Activated CD4-positive, alpha-beta T cell treated with anti-CD3 and anti-CD28 coated beads, Interleukin-2, amount 50 U/mL, for 16 hours (primary cell): ENCODE data around the gene C3orf20.
"Not testable (repeated sequence)": the region's sequence is repeated elsewhere in the genome, so short reads cannot be mapped to it uniquely, and the experiment has no call there.

Experiments used
- DNase-seq: peaks from one replicate; pipeline ENCODE4 v3.0.0-alpha.2; 2020

Gene C3orf20

DNA sequence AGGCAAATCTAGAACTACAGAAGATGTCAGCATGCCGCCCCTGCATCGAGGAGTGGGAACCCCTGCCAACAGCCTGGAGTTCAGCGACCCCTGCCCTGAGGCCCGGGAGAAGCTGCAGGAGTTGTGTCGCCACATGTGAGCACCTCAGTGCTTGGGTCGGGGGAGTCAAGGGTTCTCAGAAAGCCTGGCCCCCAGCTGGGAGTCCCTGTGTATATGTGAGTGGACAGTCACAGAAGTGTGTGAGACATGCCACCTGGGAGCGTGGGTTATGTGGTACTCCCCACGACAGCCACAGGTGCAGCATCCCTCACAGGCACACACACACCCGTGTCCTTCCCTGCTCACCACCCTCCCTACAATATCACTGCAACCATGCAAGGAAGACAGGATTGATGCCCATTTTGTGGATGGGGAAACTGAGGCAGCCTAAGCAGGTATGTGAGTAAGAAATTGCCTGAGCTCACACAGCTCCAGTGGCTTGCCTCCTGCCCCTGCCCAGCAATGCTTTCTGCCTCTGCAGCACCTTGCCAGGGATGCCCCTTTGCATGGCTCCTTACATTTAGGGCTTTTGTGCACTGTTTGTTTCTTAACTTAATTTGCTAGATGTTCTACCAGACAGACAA is 28.3 kb downstream of the C3orf20 start:
- DNase-seq: no peak

DNA sequence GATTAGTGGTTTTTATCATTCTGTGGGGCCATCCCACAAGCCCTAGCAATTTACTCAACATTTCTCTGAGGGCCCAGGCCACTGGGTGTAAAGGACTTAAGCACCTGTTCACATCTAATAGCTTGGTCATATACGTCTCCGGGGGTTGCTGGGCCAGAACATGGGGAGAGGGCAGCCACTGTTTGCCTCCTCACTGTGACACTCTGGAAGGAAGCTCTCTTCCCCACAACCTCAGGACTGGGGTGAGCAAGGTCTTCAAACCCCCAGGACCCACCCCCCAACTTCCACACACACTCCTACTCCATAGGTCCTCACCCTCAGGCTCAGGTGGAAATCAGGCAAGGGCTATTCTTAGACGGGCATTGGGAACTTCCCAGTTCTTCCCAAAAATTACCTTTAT is 28.9 kb downstream of the C3orf20 start:
- no peak for DNase-seq

DNA sequence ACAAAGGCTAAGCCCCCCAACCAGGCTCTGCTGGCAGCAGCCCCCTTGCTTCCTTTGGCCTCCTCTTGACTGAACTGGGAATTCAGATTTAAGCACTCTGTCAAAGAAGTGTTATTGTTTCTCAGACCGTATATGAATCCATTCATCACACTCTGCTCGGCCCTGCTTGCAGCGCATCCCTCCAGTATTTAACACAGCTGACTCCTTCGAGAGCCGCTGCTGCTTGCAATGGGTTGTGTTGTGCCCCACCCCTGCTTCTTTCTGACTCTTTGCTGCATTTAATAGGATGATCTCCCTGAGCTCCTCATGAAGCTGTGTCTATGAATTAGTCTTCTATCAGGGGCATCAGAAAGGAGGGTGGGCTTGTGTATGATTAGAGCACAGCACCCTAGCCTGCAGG is 31.2 kb downstream of the C3orf20 start:
- no peak for DNase-seq

DNA sequence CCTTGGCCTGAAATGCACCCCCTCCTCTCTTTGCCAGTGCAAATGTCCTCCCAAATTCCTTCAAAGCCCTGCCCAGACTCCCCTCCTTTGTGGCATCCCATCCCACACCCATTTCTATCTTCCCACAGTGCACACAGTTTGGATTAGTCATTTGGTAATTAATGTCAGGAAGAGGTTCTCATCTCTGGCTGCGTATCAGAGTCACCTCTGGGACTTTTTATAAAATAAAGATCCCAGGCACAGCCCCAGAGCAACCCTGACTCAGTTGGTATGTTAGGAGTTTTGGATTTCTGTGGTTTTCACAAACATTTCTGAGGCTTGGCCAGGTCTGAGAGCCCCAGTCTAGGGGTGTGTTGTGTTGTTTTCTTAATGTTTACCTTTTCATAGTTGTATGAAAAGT is 41.6 kb downstream of the C3orf20 start:
- no peak for DNase-seq

DNA sequence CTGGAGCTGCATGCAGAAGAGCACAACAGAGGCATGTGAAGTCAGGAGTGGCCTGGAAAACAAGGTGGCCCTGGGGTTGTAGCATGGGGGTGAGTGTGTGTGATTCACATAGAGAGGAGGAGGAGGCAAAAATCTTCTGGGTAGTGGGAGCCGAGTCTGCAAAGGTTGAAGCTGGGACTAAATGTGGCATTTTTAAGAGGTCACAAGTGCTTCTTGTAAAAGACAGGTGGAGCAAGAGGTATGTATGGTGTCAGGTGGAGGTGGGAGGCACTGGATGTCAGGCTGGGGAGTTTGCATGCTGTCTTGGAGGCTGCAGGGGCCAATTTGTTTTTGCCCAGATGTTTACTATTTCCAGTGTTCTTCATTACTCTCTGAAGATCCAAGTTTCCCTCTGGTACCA is 42.4 kb downstream of the C3orf20 start:
- DNase-seq: no peak

DNA sequence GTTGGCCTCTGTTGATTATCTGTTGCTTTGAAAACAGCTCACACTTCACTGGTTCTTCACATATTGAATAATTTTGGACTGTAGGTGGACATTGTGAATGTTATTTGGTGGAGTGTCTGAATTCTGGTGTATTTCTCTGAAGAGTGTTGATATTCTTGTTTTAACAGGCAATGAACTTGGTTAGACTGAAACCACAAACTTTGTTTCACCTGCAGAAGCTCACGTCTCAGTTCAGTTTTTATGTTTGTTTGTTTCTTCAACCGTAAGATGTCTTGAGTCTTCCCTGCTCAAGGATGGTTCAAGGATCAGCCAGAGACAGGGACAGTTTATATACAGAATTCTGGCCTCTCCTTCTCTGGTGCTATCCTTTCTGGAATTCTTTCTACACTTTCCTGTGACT is 43.6 kb downstream of the C3orf20 start:
- no peak for DNase-seq

DNA sequence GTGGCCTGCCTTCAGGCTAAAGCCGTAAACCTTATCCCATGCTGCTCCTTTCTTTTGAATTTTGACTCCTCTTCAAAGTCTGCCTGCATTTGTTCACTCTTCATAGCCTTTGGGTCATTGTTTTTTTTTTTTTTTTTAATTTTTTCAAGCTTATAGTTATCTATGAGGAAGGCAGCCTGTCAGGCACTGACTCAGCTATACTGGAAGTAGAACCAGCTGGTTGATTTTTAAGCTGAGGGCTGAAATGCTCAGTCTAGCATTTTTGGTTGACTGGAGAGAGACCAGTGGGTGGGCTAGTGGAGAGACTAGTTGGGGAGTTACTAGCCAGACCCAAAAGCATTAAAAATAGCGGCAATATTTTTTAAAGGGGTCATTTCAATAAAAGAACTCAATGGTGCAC is 44.1 kb downstream of the C3orf20 start:
- no peak for DNase-seq

DNA sequence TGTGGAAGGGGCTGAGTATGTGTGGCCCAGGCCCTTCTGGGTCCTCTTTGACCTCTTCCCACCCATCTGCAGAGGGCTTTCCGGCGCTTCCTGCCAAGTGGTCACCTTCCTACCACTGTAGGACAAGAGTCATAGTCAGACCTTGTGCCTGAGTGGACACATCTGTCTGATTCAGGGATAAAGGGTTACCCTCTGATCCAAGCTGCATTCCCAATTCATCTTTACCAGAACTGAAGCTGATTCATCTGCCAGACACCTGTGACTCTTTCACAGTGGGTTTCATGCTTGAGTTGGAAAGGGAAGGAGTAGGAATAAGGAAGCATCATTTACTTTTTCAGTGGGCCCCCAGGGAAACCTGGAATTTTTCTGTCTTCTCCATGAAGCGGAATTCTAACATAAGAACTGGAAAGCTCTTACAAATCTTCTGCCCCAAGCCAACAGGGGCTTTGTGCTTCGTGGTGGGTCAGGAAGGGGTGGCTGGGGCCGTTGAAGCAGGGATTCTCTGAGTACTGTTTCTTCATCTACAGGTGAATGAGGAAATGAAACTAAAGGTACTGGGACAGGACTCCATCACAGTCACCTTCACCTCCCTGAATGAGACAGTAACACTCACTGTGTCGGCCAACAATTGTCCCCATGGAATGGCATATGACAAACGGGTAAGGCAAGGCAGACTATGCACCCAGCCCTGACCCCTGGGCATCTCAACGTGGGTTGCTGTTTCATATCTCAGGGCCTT is 46.4 kb downstream of the C3orf20 start:
- no peak for DNase-seq

DNA sequence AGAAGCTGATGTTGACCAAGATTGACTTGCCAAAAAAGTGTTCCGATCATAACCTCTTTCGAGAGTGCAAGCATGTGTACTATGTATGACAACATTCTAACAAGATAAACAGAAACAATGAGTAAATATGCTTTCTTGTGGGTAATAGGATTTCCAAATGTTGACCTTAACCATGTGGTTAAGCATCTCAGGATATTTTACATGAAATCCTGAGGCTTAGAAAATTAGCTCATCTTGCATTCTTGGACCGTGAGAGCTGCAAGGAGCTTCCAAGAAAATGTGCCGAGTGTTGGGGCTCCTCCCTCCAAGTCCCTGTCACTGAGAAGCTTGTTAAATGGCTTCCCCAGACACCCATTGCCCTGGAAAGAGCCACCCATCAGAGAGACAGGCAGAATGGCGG is 50.1 kb downstream of the C3orf20 start:
- DNase-seq: no peak

DNA sequence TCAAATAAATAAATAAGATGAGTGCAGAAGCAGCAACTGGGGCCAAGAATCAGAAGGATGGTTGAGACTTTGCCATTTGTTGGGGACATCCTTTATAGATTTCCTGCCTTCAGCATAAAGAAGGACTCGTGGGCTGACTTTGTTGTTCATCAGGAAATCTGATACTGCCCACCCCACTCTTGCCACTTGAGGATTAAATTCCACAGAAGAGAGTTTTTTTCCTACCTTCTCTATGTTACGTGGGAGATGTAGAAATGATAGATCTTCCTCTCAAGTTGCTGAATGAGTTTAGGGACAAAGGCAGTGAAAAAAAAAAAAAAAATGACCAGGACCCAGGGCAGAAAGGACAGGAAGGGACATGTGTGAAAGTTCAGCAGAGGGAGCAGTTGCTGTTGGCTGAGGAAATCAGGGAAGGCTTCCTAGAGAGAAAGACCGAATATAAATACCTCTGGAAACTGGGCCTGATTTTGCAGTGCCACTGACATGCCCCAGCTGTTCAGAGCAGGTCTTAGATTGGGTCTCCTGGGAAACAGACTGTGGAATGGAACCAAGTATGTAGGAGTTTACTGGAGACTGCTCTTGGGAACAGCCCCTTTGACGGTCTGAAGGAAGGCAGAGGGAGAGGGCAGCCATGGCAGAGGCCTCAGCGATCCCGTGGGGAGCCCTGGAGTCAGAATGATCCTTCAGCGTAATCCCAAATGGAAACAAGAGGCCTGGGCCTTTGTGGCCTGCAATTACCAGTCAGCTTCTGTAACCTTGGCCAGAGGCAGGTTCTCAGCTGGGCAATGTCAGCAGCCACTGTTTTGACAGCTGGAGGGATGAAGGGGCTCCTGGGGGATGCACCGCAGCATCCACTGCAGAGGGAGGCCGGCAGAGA is 50.9 kb downstream of the C3orf20 start:
- no peak for DNase-seq

DNA sequence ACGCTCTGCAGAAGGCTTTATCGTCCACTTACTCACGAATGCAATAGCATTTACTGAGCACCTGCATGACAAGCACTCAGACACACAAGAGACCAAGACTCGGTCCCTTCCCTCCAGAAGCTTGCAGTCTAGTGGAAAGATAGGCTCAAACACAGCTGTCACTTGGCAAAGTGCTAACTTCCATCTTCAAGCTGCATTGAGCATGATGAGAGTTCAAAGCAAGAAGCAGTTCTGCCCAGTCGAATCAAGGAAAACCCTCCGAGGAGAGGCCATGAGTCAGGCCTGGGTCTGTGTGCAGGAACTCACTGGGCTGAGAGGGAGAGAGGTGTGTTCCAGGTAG is 51.5 kb downstream of the C3orf20 start:
- no peak for DNase-seq

DNA sequence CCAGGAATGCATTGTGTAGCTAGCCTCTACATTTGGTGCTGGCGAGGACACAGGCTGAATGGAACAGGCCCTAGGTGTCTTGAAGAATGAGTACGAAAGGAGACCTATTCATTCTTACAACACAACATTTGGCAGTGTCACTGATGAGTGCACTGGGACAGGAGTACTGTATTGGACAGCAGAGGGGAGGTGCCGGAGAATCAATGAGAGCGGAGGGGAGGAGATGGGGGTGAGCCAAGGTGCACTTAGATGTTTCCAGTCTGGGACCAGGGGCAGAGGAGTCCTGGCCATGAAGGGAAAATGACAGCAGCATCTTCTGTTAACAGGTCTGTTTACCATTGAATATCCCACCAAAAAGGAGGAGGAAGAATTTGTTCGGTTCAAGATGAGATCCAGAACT is 53.2 kb downstream of the C3orf20 start:
- no peak for DNase-seq

DNA sequence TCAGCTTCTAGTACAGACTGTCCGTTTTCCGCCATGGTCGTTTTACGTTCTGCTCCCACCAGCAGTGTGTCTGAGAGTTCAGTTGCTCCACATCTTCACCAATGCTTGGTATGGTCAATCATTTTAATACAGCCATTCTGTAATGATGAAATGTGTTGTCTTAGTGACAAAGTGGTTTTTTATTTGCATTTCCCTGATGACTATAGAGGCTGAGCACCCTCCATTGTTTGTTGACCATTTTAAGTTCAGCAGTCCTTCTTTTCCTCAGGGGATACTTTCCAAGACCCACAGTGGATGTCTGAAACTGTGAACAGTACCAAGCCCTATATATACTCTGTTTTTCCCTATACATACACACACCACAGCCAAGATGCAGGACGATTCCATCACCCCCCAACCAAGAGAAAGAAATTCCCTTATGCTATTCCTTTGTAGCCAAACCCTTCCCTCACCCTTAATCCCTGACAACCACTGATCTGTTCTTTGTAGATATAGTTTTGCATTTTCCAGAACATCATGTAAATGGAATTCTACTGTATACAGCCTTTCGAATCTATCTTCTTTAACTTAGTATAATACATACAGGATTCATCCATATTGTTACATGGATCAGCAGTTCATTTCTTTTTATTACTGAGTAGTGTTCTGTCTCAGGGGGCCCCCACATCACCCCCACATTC is 55.9 kb downstream of the C3orf20 start:
- DNase-seq: no peak

DNA sequence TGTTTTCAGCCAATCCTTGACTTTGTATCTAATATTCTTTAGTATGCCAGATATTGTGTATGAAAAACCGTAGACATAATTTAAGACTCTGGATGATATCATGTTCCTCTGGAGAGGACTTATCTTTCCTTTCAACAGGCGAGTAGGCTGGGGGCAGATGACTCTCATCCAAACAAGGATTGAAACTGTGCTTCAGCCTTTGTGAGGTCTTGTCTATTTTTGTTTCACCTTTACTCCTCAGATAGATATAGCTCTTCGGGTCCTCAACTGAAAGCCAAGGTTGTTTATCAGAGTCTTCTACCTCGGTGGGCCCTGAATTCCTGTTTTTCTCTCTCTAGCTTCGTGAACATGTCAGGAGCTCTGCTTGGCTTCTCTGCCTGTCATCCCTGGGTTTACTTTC is 66.0 kb downstream of the C3orf20 start:
- DNase-seq: no peak

DNA sequence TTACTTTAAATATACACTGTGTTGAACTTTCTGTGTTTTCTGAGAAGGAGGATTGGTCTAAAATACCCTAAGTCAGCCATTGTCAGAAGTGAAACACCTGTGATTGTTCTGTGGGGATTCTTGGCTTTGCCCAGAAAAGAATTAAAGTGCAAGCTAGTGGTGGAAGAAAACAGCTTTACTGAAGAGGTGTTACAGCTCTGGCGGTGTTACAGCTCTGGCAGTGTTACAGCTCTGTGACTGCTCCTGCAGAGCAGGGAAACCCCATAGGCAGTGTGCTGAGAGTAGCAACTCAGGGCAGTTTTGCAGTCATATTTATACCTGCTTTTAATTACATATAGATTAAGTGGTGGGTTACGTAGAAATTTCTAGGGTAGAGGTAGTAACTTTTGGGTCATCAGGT is 66.6 kb downstream of the C3orf20 start:
- no peak for DNase-seq

DNA sequence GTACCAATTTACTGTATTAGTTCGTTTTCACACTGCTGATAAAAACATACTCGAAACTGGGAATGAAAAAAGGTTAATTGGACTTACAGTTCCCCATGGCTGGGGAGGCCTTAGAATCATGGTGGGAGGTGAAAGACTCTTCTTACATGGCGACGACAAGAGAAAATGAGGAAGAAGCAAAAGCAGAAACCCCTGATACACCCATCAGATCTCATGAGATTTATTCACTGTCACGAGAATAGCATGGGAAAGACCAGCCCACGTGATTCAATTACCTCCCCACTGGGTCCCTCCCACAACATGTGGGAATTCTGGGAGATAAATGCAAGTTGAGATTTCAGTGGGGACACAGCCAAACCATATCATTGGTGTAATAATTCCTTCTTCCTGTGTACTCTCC is 69.6 kb downstream of the C3orf20 start:
- no peak for DNase-seq

DNA sequence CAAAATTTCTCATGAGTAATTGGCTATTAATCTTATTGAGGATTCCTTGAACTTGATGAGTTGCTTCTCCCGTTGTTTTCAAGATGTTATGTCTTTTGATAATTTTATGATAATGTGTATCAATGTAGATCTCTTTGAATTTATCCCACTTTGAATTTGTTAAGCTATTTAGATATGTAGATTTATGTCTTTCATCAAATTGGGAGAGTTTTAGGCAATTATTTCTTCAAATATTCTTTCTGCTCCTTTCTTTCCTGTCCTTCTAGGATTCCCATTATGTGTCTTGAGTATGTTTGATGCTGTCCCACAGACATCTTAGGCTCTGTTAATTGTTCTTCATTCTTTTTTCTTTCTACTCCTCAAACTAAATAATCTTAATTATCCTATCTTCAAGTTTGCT is 75.7 kb downstream of the C3orf20 start:
- DNase-seq: no peak

DNA sequence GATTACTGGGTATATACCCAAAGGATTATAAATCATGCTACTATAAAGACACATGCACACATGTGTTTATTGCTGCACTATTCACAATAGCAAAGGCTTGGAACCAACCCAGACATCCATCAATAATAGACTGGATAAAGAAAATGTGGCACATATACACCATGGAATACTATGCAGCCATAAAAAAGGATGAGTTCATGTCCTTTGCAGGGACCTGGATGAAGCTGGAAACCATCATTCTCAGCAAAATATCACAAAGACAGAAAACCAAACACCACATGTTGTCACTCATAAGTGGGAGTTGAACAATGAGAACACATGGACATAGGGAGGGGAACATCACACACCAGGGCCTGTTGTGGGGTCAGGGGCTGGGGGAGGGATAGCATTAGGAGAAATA is 78.0 kb downstream of the C3orf20 start:
- DNase-seq: not testable (repeated sequence)

DNA sequence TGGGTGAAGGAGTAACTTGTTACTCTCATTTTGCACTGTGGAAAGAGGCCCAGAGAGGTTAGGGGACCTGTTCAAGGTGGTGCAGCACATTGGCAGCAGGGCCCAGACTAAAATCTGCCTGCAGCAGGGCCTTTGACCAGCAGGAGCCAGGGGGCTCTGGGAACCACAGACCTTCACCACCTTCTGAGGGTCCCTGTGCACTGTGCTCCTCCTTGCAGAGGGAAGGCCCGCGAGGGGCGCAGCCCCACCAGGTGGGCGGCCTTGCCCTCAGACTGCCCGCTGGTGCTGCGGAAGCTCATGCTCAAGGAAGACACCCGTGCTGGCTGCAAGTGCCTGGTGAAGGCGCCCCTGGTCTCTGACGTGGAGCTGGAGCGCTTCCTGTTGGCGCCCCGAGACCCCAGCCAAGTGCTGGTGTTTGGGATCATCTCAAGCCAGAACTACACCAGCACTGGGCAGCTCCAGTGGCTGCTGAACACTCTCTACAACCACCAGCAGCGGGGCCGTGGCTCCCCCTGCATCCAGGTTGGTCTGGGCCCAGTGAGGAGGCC is 82.3 kb downstream of the C3orf20 start:
- no peak for DNase-seq

DNA sequence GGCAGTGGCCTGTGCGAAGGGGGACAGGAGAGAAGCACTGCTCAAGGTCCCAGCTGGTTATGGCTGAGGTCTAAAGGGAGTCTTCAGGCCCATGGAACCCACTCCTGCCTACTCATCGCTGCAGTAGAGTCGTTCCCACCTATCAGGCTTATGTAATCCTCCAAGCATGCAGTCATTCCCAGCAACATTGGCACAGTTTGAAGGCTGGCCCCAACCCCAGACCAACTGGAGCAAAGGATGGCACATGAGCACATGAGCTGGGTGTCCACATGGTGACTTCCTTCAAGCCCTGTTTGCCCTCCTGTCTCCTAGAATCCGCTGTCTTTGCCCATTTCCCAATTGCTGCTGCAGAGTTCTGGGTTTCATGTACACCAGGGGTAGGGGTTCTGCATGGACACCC is 83.4 kb downstream of the C3orf20 start:
- DNase-seq: no peak

DNA sequence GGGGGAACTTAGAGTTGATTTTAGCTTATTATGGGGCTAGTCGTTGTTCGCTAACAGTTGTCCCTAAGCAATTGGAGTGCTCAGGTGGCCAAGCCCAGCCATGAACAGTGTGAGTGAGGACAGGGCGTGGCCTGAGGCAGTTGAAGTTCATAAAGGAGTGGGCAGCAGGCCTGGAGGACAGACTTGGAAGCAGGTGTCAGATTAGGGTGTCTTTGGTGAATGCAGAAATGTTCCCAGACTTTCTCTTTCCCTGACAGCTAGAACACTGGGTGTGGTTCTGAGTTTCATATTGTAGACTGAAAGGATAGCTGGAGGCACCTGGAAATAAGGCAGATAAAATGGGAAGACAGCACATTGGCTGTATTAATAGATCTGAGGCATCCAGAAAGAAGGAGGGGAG is 84.0 kb downstream of the C3orf20 start:
- no peak for DNase-seq

DNA sequence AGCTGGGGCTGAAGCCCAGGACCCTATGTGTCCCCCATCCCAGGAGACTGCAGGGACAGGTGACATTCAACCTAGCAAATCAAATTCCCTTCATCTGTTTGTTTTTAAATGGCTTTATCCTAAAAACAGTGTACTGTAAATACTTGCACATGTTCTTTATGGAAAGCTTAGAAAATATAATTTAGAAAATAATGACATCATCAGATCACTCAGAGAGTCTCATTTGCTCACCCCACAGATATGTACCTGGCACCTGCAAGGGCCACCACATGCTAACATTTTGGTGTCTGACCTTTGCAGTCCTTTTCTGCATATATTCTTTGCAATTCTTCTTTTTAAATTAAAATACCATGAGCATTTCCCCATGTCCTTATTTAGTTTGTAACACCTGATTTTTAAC is 85.2 kb downstream of the C3orf20 start:
- no peak for DNase-seq

DNA sequence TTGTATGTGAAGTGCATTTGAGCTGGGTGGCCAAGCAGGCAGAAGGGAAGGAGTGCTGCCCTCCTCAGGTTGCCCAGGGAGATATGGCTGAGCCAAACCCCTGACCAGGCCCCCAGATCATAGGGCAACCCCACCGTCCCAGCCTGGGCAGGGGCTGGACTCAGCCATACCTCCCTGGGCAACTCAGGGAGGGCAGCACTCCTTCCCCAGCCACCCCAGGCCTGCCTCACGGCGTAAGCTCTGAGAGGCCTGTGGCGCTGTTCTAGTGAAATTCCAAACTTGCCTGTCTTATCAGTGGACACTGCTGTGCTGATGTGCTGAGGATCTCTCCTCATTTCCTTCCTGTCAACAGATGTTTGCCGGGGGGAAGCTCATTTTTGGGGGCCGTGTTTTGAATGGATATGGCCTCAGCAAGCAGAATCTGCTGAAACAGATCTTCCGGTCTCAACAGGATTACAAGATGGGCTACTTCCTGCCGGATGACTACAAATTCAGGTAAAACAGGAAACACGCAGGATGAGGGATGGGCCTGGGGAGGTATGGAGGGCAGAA is 86.3 kb downstream of the C3orf20 start:
- DNase-seq: no peak
